Esophagus muscularis mucosa (tissue), 4 donors: ENCODE data around the gene MSX1.

Source experiments
- CTCF ChIP-seq, 3 experiments: fragments of 200-600 bp in 2 of 3; fragments of 450-650 bp in 1 of 3; sonication (generic) in 2 of 3; IDR thresholded peaks; one replicate each; pipeline ENCODE4 v1.5.1; 2017 to 2019; ENCODE audit warnings: antibody characterized with exemption in 3 of 3, mild to moderate bottlenecking in 2 of 3, moderate library complexity in 1 of 3
- EP300 ChIP-seq: sonication (generic); formaldehyde crosslinking; IDR thresholded peaks from one replicate; pipeline ENCODE4 v1.6.1; 2017; ENCODE audit warnings: antibody characterized with exemption
- POLR2A ChIP-seq: fragments of 450-650 bp; IDR thresholded peaks from one replicate; pipeline ENCODE4 v1.6.1; 2017; ENCODE audit warnings: antibody characterized with exemption, moderate library complexity, mild to moderate bottlenecking, low read depth
- POLR2AphosphoS5 ChIP-seq, 2 donors: sonication (generic); formaldehyde crosslinking; IDR thresholded peaks; one replicate each; pipeline ENCODE4 v1.6.1; 2017; ENCODE audit warnings: antibody characterized with exemption in 2 of 2

DNA sequence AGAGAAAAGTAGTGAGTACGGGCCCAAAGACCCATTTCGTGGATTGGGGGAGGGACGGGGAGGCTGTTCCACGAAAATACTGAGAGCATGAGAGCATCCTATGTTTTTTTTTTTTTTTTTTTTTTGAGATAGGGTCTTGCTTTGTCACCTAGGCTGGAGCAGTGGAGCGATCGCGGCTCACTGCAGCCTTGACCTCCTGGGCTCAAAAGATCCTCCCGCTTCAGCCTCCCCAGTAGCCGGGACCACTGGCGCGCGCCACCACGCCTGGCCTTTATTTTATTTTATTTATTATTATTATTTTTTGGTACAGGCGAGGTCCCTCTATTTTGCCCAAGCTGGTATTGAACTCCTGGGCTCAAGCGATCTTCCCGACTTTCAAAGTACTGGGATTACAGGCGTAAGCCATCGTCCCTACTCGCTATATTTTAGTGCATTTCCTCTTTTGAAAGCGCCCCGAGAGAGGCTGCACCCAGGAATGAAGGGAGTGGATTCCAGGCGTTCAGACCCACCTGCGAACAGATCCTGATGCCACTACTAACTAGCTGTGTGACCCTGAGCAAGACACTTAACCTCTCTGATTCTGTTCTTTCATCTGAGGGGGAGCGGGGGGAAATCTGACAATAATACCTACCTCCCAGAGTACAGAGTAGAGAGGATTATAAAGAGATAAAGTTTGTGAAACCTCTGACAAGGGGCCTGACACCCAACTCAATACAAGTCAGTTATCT, 5.4 kb upstream of the MSX1 start:
- TF ChIP-seq CTCF (IDR thresholded peaks at IDR 0.05) (no peak), POLR2A (no peak), POLR2AphosphoS5 (IDR thresholded peaks at IDR 0.05) (no peak), EP300 (no peak)
